Measurements from ENCODE around the gene WDR77.

WDR77 gene

DNA sequence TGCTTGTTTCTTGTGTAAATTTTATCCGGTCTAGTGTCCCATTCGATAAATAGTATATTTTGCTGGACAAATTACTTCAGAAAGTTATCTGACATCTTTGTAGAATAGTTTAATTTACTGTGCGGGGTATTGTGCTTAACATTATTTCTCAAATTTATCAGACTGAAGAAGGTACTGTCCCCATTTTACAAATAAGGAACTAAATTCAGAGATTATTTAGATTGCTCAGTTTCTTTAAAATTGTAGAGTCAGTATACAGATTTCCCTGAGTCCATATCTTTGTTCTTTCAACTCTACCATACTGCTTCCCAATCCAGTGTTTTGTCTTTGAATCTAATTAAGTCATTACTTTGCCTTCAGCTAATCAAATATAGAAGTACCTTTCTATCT is 6.6 kb upstream of the WDR77 start:
- POLR2A ChIA-PET, result no interaction called here
- CTCF ChIA-PET, result no interaction called here
- no peak overlapping the region for H3K4me3 ChIP-seq (ENCODE audit: control insufficient read depth in 1 of 7, extremely low read depth in 1 of 7, insufficient read depth in 4 of 7, low read depth in 2 of 7, low read length in 6 of 7)
- no CpG with 5 or more reads among the region's 3 CpGs for WGBS (ENCODE audit: insufficient coverage)
- H3K9me3 ChIP-seq (ENCODE audit: control extremely low read depth in 1 of 5, control insufficient read depth in 4 of 5, insufficient read depth in 2 of 5, low read depth in 1 of 5, low read length in 4 of 5), result no peaks in the 10 kb centered on the region
- peaks cover 23 to 82% (median 48%) of the 10 kb centered on the region in 4 experiments for H3K36me3 ChIP-seq (ENCODE audit: control insufficient read depth in 4 of 4, insufficient read depth in 4 of 4, low read length in 3 of 4)
- no peak overlapping the region for H3K27ac ChIP-seq (ENCODE audit: insufficient read depth in 1 of 2, low read depth in 1 of 2, low read length in 2 of 2, poor library complexity in 1 of 2, severe bottlenecking in 2 of 2)
- DNase-seq, result no peak
- H3K27me3 ChIP-seq (replicated peaks in 2 of 5; ENCODE audit: control insufficient read depth in 4 of 5, insufficient read depth in 5 of 5, low read length in 4 of 5), result no peaks in the 10 kb centered on the region
- peaks cover 0 to 14% (median 4%) of the 10 kb centered on the region in 4 experiments for H3K4me1 ChIP-seq (ENCODE audit: control extremely low read depth in 1 of 4, control insufficient read depth in 4 of 4, insufficient read depth in 4 of 4, low read length in 3 of 4)

GRCh38 chr1:111454859-111455641 is 6.0 kb upstream of the WDR77 start:
- DNase-seq, result no peak
- Histone ChIP-seq H3K4me3 (ENCODE audit: control insufficient read depth in 1 of 7, extremely low read depth in 1 of 7, insufficient read depth in 4 of 7, low read depth in 2 of 7, low read length in 6 of 7) (no peak overlapping the region), H3K4me1 (ENCODE audit: control extremely low read depth in 1 of 4, control insufficient read depth in 4 of 4, insufficient read depth in 4 of 4, low read length in 3 of 4) (peaks cover 5 to 20% (median 10%) of the 10 kb centered on the region in 4 experiments), H3K9me3 (ENCODE audit: control extremely low read depth in 1 of 5, control insufficient read depth in 4 of 5, insufficient read depth in 2 of 5, low read depth in 1 of 5, low read length in 4 of 5) (no peaks in the 10 kb centered on the region), H3K36me3 (ENCODE audit: control insufficient read depth in 4 of 4, insufficient read depth in 4 of 4, low read length in 3 of 4) (peaks cover 23 to 78% (median 46%) of the 10 kb centered on the region in 4 experiments), H3K27ac (ENCODE audit: insufficient read depth in 1 of 2, low read depth in 1 of 2, low read length in 2 of 2, poor library complexity in 1 of 2, severe bottlenecking in 2 of 2) (peak overlapping the region in 1 of 2 experiments; percentile 25), H3K27me3 (replicated peaks in 2 of 5; ENCODE audit: control insufficient read depth in 4 of 5, insufficient read depth in 5 of 5, low read length in 4 of 5) (no peaks in the 10 kb centered on the region)
- CTCF ChIA-PET, result no interaction called here
- POLR2A ChIA-PET, result no interaction called here
- 89% methylated on average over 1 of the region's 5 CpGs for WGBS (ENCODE audit: insufficient coverage)

DNA sequence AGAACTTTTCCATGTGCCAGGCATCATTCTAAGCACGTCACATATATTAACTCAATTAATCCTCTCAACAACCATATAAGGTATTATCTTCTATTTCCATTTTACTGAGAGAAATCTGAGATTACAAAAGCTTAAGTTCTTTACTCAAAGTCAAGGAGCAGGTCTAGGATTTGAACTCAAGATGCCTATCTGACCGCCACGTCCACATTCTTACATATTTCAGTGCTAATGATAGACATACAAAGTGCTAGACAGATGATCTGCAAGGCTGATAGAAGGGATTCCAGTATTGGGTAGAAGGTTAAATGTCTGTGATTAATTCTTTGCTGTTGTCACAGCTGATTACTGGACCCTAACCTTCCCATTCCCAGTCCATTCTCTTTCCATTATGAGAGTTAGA is 4.7 kb upstream of the WDR77 start:
- CTCF ChIA-PET, result interaction anchor here (1.3 to 4.1 kb wide), 2 partner anchors 13 to 21 kb away, joined by 4 to 14 read pairs; partner anchors contain the start of gene C1orf162

GRCh38 chr1:111452581-111452980 is 3.5 kb upstream of the WDR77 start:
- H3K27ac ChIP-seq (ENCODE audit: insufficient read depth in 1 of 2, low read depth in 1 of 2, low read length in 2 of 2, poor library complexity in 1 of 2, severe bottlenecking in 2 of 2), result peak overlapping the region in 1 of 2 experiments; percentile 49

More for the DNA sequence above, 4.7 kb upstream of the WDR77 start:
- no peaks in the 10 kb centered on the region for H3K9me3 ChIP-seq (ENCODE audit: control extremely low read depth in 1 of 5, control insufficient read depth in 4 of 5, insufficient read depth in 2 of 5, low read depth in 1 of 5, low read length in 4 of 5)
- H3K27me3 ChIP-seq (replicated peaks in 2 of 5; ENCODE audit: control insufficient read depth in 4 of 5, insufficient read depth in 5 of 5, low read length in 4 of 5), result no peaks in the 10 kb centered on the region
- no peak for DNase-seq
- WGBS (ENCODE audit: insufficient coverage), result 100% methylated on average over 1 of the region's 3 CpGs
- POLR2A ChIA-PET, result interaction anchor here (0.8 kb wide), 1 partner anchor 17 kb away, joined by 5 read pairs; no protein-coding TSS in a partner anchor
- no peak overlapping the region for H3K27ac ChIP-seq (ENCODE audit: insufficient read depth in 1 of 2, low read depth in 1 of 2, low read length in 2 of 2, poor library complexity in 1 of 2, severe bottlenecking in 2 of 2)
- H3K4me3 ChIP-seq (ENCODE audit: control insufficient read depth in 1 of 7, extremely low read depth in 1 of 7, insufficient read depth in 4 of 7, low read depth in 2 of 7, low read length in 6 of 7), result no peak overlapping the region
- H3K4me1 ChIP-seq (ENCODE audit: control extremely low read depth in 1 of 4, control insufficient read depth in 4 of 4, insufficient read depth in 4 of 4, low read length in 3 of 4), result peaks cover 7 to 27% (median 13%) of the 10 kb centered on the region in 4 experiments
- peaks cover 20 to 65% (median 36%) of the 10 kb centered on the region in 4 experiments for H3K36me3 ChIP-seq (ENCODE audit: control insufficient read depth in 4 of 4, insufficient read depth in 4 of 4, low read length in 3 of 4)

GRCh38 chr1:111450185-111450584 is 1.1 kb upstream of the WDR77 start:
- 100% methylated on average over 1 of the region's 3 CpGs for WGBS (ENCODE audit: insufficient coverage)
- Histone ChIP-seq H3K4me3 (ENCODE audit: control insufficient read depth in 1 of 7, extremely low read depth in 1 of 7, insufficient read depth in 4 of 7, low read depth in 2 of 7, low read length in 6 of 7) (peak overlapping the region in 6 of 7 experiments; percentile 84 to 99 (median 98)), H3K27ac (ENCODE audit: insufficient read depth in 1 of 2, low read depth in 1 of 2, low read length in 2 of 2, poor library complexity in 1 of 2, severe bottlenecking in 2 of 2) (peak overlapping the region; percentile 97 to 98), H3K27me3 (replicated peaks in 2 of 5; ENCODE audit: control insufficient read depth in 4 of 5, insufficient read depth in 5 of 5, low read length in 4 of 5) (no peaks in the 10 kb centered on the region), H3K36me3 (ENCODE audit: control insufficient read depth in 4 of 4, insufficient read depth in 4 of 4, low read length in 3 of 4) (peaks cover 8 to 52% (median 24%) of the 10 kb centered on the region in 4 experiments), H3K4me1 (ENCODE audit: control extremely low read depth in 1 of 4, control insufficient read depth in 4 of 4, insufficient read depth in 4 of 4, low read length in 3 of 4) (peaks cover 11 to 39% (median 23%) of the 10 kb centered on the region in 4 experiments), H3K9me3 (ENCODE audit: control extremely low read depth in 1 of 5, control insufficient read depth in 4 of 5, insufficient read depth in 2 of 5, low read depth in 1 of 5, low read length in 4 of 5) (no peaks in the 10 kb centered on the region)
- CTCF ChIA-PET, result interaction anchor here (1.0 to 4.1 kb wide), 3 partner anchors 10 to 208 kb away, joined by 3 to 14 read pairs (median 3); no protein-coding TSS in a partner anchor
- no peak for DNase-seq
- POLR2A ChIA-PET, result no interaction called here

More at GRCh38 chr1:111452581-111452980, 3.5 kb upstream of the WDR77 start:
- H3K36me3 ChIP-seq (ENCODE audit: control insufficient read depth in 4 of 4, insufficient read depth in 4 of 4, low read length in 3 of 4), result peaks cover 13 to 54% (median 28%) of the 10 kb centered on the region in 4 experiments
- H3K9me3 ChIP-seq (ENCODE audit: control extremely low read depth in 1 of 5, control insufficient read depth in 4 of 5, insufficient read depth in 2 of 5, low read depth in 1 of 5, low read length in 4 of 5), result no peaks in the 10 kb centered on the region
- WGBS (ENCODE audit: insufficient coverage), result no CpG with 5 or more reads among the region's 3 CpGs
- DNase-seq, result no peak
- peaks cover 11 to 38% (median 18%) of the 10 kb centered on the region in 4 experiments for H3K4me1 ChIP-seq (ENCODE audit: control extremely low read depth in 1 of 4, control insufficient read depth in 4 of 4, insufficient read depth in 4 of 4, low read length in 3 of 4)
- CTCF ChIA-PET, result interaction anchor here (0.7 to 4.1 kb wide), 8 partner anchors 9 to 56 kb away, joined by 3 to 14 read pairs (median 4); partner anchors contain the start of gene C1orf162
- H3K4me3 ChIP-seq (ENCODE audit: control insufficient read depth in 1 of 7, extremely low read depth in 1 of 7, insufficient read depth in 4 of 7, low read depth in 2 of 7, low read length in 6 of 7), result no peak overlapping the region
- H3K27me3 ChIP-seq (replicated peaks in 2 of 5; ENCODE audit: control insufficient read depth in 4 of 5, insufficient read depth in 5 of 5, low read length in 4 of 5), result no peaks in the 10 kb centered on the region
- POLR2A ChIA-PET, result no interaction called here

DNA sequence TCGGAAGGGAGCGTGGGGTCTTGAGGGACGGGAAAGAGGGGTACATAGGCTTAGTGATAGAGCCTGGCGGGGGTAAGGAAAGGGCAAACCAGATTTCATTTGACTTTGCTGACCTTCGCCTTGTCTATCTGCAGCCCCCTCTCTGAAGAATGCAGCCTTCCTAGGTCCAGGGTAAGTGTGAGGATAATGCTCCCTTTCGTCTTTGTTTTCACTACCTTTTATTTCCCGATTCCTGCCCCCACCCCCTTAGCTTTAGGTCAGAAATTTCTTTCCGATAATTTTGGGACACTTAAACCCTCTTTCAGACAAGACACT is 604 bp upstream of the WDR77 start:
- peak overlapping the region; percentile 84 to 99 (median 98) for H3K4me3 ChIP-seq (ENCODE audit: control insufficient read depth in 1 of 7, extremely low read depth in 1 of 7, insufficient read depth in 4 of 7, low read depth in 2 of 7, low read length in 6 of 7)
- H3K27me3 ChIP-seq (replicated peaks in 2 of 5; ENCODE audit: control insufficient read depth in 4 of 5, insufficient read depth in 5 of 5, low read length in 4 of 5), result no peaks in the 10 kb centered on the region
- WGBS (ENCODE audit: insufficient coverage), result 0% methylated on average over 8 of the region's 8 CpGs
- POLR2A ChIA-PET, result interaction anchor here (0.5 to 1.6 kb wide), 2 partner anchors 58 to 204 kb away, joined by 4 to 5 read pairs; no protein-coding TSS in a partner anchor
- H3K36me3 ChIP-seq (ENCODE audit: control insufficient read depth in 4 of 4, insufficient read depth in 4 of 4, low read length in 3 of 4), result peaks cover 7 to 52% (median 25%) of the 10 kb centered on the region in 4 experiments
- H3K4me1 ChIP-seq (ENCODE audit: control extremely low read depth in 1 of 4, control insufficient read depth in 4 of 4, insufficient read depth in 4 of 4, low read length in 3 of 4), result peaks cover 11 to 36% (median 23%) of the 10 kb centered on the region in 4 experiments
- H3K9me3 ChIP-seq (ENCODE audit: control extremely low read depth in 1 of 5, control insufficient read depth in 4 of 5, insufficient read depth in 2 of 5, low read depth in 1 of 5, low read length in 4 of 5), result no peaks in the 10 kb centered on the region
- CTCF ChIA-PET, result interaction anchor here (1.0 to 4.1 kb wide), 5 partner anchors 9 to 302 kb away, joined by 3 to 14 read pairs (median 3); no protein-coding TSS in a partner anchor
- no peak for DNase-seq
- H3K27ac ChIP-seq (ENCODE audit: insufficient read depth in 1 of 2, low read depth in 1 of 2, low read length in 2 of 2, poor library complexity in 1 of 2, severe bottlenecking in 2 of 2), result peak overlapping the region; percentile 97 to 98
